Spleen (tissue), 11 donors: Measurements from ENCODE around the gene CUX1. TPM values are rescaled to one million over a fixed set of nuclear protein-coding genes. Genes with fewer than 3 reads are reported as not detected.

Experiments
- DNase-seq: peaks from one replicate; pipeline ENCODE4 v3.0.0-alpha.2; 2020
- H3K27ac ChIP-seq, 8 donors: fragments of 200-600 bp; sonication (generic) in 7 of 8; 1 replicate in 4 of 8; 2 replicates in 4 of 8; pipeline versions ENCODE4 v1.5.0 to v1.8.0; 2016 to 2021; ENCODE audit warnings: inconsistent platforms in 4 of 8, mild to moderate bottlenecking in 4 of 8, moderate library complexity in 1 of 8
- H3K27me3 ChIP-seq, 7 donors: fragments of 200-600 bp; sonication (generic) in 6 of 7; replicated peaks in 1 of 7; 1 replicate in 4 of 7; 2 replicates in 3 of 7; pipeline versions ENCODE4 v1.5.0 to v1.8.0; 2016 to 2021; ENCODE audit warnings: inconsistent platforms in 3 of 7, mild to moderate bottlenecking in 1 of 7
- H3K36me3 ChIP-seq, 6 donors: fragments of 200-600 bp; sonication (generic) in 5 of 6; 1 replicate in 4 of 6; 2 replicates in 2 of 6; pipeline versions ENCODE4 v1.5.0 to v1.8.0; 2016 to 2021; ENCODE audit warnings: inconsistent platforms in 2 of 6
- H3K4me1 ChIP-seq, 6 donors: fragments of 200-600 bp; sonication (generic) in 5 of 6; 1 replicate in 3 of 6; 2 replicates in 3 of 6; pipeline versions ENCODE4 v1.5.0 to v1.8.0; 2016 to 2021; ENCODE audit warnings: inconsistent platforms in 3 of 6
- H3K4me3 ChIP-seq, 8 donors: fragments of 200-600 bp; sonication (generic) in 7 of 8; 1 replicate in 4 of 8; 2 replicates in 4 of 8; pipeline versions ENCODE4 v1.5.0 to v1.8.0; 2016 to 2021; ENCODE audit warnings: inconsistent platforms in 4 of 8, mild to moderate bottlenecking in 4 of 8, moderate library complexity in 2 of 8
- H3K9me3 ChIP-seq, 8 donors: fragments of 200-600 bp; sonication (generic) in 7 of 8; 1 replicate in 4 of 8; 2 replicates in 4 of 8; pipeline versions ENCODE4 v1.5.0 to v1.8.0; 2016 to 2021; ENCODE audit warnings: inconsistent platforms in 4 of 8
- POLR2A ChIP-seq, 3 donors: fragments of 450-650 bp; IDR thresholded peaks; one replicate each; pipeline ENCODE4 v1.5.1; 2017; ENCODE audit warnings: antibody characterized with exemption in 3 of 3, mild to moderate bottlenecking in 1 of 3
- POLR2AphosphoS5 ChIP-seq, 3 donors: sonication (generic); formaldehyde crosslinking; IDR thresholded peaks; one replicate each; pipeline ENCODE4 v1.5.1; 2017; ENCODE audit warnings: antibody characterized with exemption in 3 of 3
- WGBS, 5 donors: extraction: QIAGEN DNeasy Blood & Tissue Kit in 3 of 5; methylation state at CpG; one replicate each; pipeline versions ENCODE4 v1.1.5 to v1.1.7; 2013 to 2018; 5-methylcytosine and 5-hydroxymethylcytosine counted together
- intact Hi-C: fragments of 100-400 bp; cut with DNase I; formaldehyde crosslinking; loops from one replicate; pipeline ENCODE4 v1.15.0; 2023; ENCODE audit warnings: low total_unique reads
- polyA plus RNA-seq, 3 donors: library from polyadenylated mRNA; stranded (reverse); fragments of 200-250 nt; gene quantifications; one replicate each; pipeline ENCODE4 v1.2.1, GENCODE V29; 2013
- total RNA-seq, 7 donors: library from RNA; depleted of rRNA in 3 of 7; stranded (reverse); fragments of >200 nt in 3 of 7; fragmentation: NEBNext Ultra II Directional in 4 of 7; extraction: Animal tissue kit (Norgen Biotek cat#: 25700) in 4 of 7; gene quantifications; one replicate each; pipeline versions ENCODE4 v1.1.0 to v1.2.1, GENCODE V29; 2016 to 2021
- TF ChIP-seq, protein P1 (sequence below), 11 experiments: fragments of 200-600 bp in 7 of 11; fragments of 450-650 bp in 4 of 11; sonication (generic) in 4 of 11; IDR thresholded peaks in 8 of 11; conservative IDR thresholded peaks in 3 of 11; 1 replicate in 7 of 11; 2 replicates in 4 of 11; pipeline versions ENCODE4 v1.4.0 to v1.8.0; 2016 to 2021; ENCODE audit warnings: antibody characterized with exemption in 11 of 11, inconsistent platforms in 4 of 11, mild to moderate bottlenecking in 1 of 11
- donor health status: healthy with polysubstance abuse.
- donor health status: DM: no; HTN: no; CAD: no; lungs with moderate emphysema.
- donor health status: DM: no; HTN: no; CAD: no.
- donor health status: Bipolar disorder and iron deficiency.
- donor health status: healthy.
- donor health status: DM: no; HTN: no; CAD: no.
- donor health status: DM: yes; HTN: yes; CAD: no.

The CUX1 gene
- total and polyA plus RNA-seq, 10 donors: 9.1 to 95.8 (median 61.9) TPM

GRCh38 chr7:102030696-102031095 is 213.3 kb downstream of the CUX1 start:
- WGBS, 5 donors: 78 to 89% (median 88%) methylated on average over 8 of the region's 8 CpGs
- Histone ChIP-seq H3K36me3 (peaks cover 0 to 42% (median 2%) of the 10 kb centered on the region in 6 donors), H3K4me1 (peaks cover 0 to 10% (median 1%) of the 10 kb centered on the region in 6 donors), H3K9me3 (no peaks in the 10 kb centered on the region), H3K27ac (no peak overlapping the region), H3K27me3 (no peaks in the 10 kb centered on the region), H3K4me3 (no peak overlapping the region)
- TF ChIP-seq, protein P1, sequence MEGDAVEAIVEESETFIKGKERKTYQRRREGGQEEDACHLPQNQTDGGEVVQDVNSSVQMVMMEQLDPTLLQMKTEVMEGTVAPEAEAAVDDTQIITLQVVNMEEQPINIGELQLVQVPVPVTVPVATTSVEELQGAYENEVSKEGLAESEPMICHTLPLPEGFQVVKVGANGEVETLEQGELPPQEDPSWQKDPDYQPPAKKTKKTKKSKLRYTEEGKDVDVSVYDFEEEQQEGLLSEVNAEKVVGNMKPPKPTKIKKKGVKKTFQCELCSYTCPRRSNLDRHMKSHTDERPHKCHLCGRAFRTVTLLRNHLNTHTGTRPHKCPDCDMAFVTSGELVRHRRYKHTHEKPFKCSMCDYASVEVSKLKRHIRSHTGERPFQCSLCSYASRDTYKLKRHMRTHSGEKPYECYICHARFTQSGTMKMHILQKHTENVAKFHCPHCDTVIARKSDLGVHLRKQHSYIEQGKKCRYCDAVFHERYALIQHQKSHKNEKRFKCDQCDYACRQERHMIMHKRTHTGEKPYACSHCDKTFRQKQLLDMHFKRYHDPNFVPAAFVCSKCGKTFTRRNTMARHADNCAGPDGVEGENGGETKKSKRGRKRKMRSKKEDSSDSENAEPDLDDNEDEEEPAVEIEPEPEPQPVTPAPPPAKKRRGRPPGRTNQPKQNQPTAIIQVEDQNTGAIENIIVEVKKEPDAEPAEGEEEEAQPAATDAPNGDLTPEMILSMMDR (IDR thresholded peaks at IDR 0.05 in 8 of 11, conservative IDR thresholded peaks at IDR 0.05 in 3 of 11): no peak
- TF ChIP-seq POLR2AphosphoS5 (IDR thresholded peaks at IDR 0.05) (no peak), POLR2A (IDR thresholded peaks at IDR 0.05) (no peak)
- peak; percentile 47 for DNase-seq
- intact Hi-C loops: no loop called here

GRCh38 chr7:102036958-102037357 is 219.5 kb downstream of the CUX1 start:
- Histone ChIP-seq H3K4me1 (no peaks in the 10 kb centered on the region), H3K9me3 (no peaks in the 10 kb centered on the region), H3K27ac (no peak overlapping the region), H3K4me3 (no peak overlapping the region), H3K27me3 (no peaks in the 10 kb centered on the region), H3K36me3 (peaks cover 0 to 9% (median 0%) of the 10 kb centered on the region in 6 donors)
- intact Hi-C loops: no loop called here
- TF ChIP-seq, protein P1 (IDR thresholded peaks at IDR 0.05 in 8 of 11, conservative IDR thresholded peaks at IDR 0.05 in 3 of 11): no peak
- TF ChIP-seq POLR2AphosphoS5 (IDR thresholded peaks at IDR 0.05) (no peak), POLR2A (IDR thresholded peaks at IDR 0.05) (no peak)
- peak; percentile 16 for DNase-seq
- WGBS, 5 donors: 92 to 98% (median 96%) methylated on average over 5 of the region's 5 CpGs

DNA sequence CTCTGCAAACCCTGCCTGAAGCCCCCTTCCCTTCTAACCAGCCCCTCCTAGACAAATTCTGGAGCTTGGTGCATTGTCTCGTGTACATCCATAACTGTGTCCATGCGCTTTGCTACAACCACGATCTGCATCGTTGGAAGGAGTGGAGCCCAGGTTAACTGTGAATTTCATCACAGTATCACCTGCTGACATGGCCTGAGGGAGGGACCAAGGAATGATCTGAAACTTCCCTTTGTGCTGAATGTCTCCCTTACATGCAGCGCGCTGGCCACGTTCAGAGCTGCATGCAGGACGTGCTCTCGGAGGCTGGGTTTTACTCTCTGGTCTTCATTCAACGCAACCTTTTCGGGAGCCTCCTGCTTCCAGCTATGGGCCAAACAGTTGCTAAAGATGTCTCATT is 222.3 kb downstream of the CUX1 start:
- Histone ChIP-seq H3K4me3 (no peak overlapping the region), H3K36me3 (peaks cover 0 to 3% (median 0%) of the 10 kb centered on the region in 6 donors), H3K4me1 (peaks cover 1 to 8% (median 5%) of the 10 kb centered on the region in 6 donors), H3K27me3 (no peaks in the 10 kb centered on the region), H3K27ac (no peak overlapping the region), H3K9me3 (no peaks in the 10 kb centered on the region)
- TF ChIP-seq, protein P1 (IDR thresholded peaks at IDR 0.05 in 8 of 11, conservative IDR thresholded peaks at IDR 0.05 in 3 of 11): no peak
- TF ChIP-seq POLR2AphosphoS5 (IDR thresholded peaks at IDR 0.05) (no peak), POLR2A (IDR thresholded peaks at IDR 0.05) (no peak)
- intact Hi-C loops: no loop called here
- DNase-seq: no peak
- WGBS, 5 donors: 96 to 98% (median 97%) methylated on average over 11 of the region's 11 CpGs

GRCh38 chr7:102040569-102040968 is 223.1 kb downstream of the CUX1 start:
- no peaks in the 10 kb centered on the region for H3K9me3 ChIP-seq
- DNase-seq: no peak
- peaks cover 6 to 16% (median 13%) of the 10 kb centered on the region in 6 donors for H3K4me1 ChIP-seq
- TF ChIP-seq POLR2AphosphoS5 (IDR thresholded peaks at IDR 0.05) (no peak), POLR2A (IDR thresholded peaks at IDR 0.05) (no peak)
- TF ChIP-seq, protein P1 (IDR thresholded peaks at IDR 0.05 in 8 of 11, conservative IDR thresholded peaks at IDR 0.05 in 3 of 11): no peak
- WGBS, 5 donors: 84 to 91% (median 90%) methylated on average over 10 to 11 of the region's 11 CpGs
- peaks cover 0 to 3% (median 0%) of the 10 kb centered on the region in 6 donors for H3K36me3 ChIP-seq
- H3K27me3 ChIP-seq: no peaks in the 10 kb centered on the region
- no peak overlapping the region for H3K4me3 ChIP-seq
- intact Hi-C loops: no loop called here
- no peak overlapping the region for H3K27ac ChIP-seq
